ENCODE results near the gene TMEM60. TPM values are rescaled to one million over a fixed set of nuclear protein-coding genes. Genes with fewer than 3 reads are reported as not detected.

The TMEM60 gene
- total and polyA plus RNA-seq, 2 of the 13 experiments (the other 11 are each of a cell fraction or from before 2014, with no cell fraction given), result 25.6 to 27.7 TPM

GRCh38 chr7:77799078-77799964 lies 1.1 kb upstream of the TMEM60 start (continued):
- TF ChIP-seq CEBPZ (IDR thresholded peaks at IDR 0.05; ENCODE audit: low read length) (no peak), ZNF792 (CRISPR knock-in tag; IDR thresholded peaks at IDR 0.05) (peak; percentile 8; the same call in 1 of the 2 replicates), ZMYM3 (CRISPR knock-in tag; IDR thresholded peaks at IDR 0.05) (no peak), RARG (CRISPR knock-in tag; IDR thresholded peaks at IDR 0.05; ENCODE audit: low read depth) (no peak), CC2D1A (CRISPR knock-in tag; IDR thresholded peaks at IDR 0.05) (no peak), MATR3 (CRISPR knock-in tag; IDR thresholded peaks at IDR 0.05) (no peak), GRHL1 (CRISPR knock-in tag; conservative IDR thresholded peaks at IDR 0.05) (no peak), ZNF652 (CRISPR knock-in tag; IDR thresholded peaks at IDR 0.05; ENCODE audit: borderline replicate concordance, low read depth) (no peak), ZBTB44 (CRISPR knock-in tag; IDR thresholded peaks at IDR 0.05) (no peak), ZNF251 (CRISPR knock-in tag; IDR thresholded peaks at IDR 0.05) (no peak), SUZ12 (IDR thresholded peaks at IDR 0.05; ENCODE audit: low read depth, low read length) (no peak), ZNF451 (CRISPR knock-in tag; IDR thresholded peaks at IDR 0.05) (no peak; the same call in 1 of the 2 replicates), ZNF709 (CRISPR knock-in tag; IDR thresholded peaks at IDR 0.05) (peak; percentile 17), PATZ1 (CRISPR knock-in tag; IDR thresholded peaks at IDR 0.05) (no peak), PBX3 (CRISPR knock-in tag; IDR thresholded peaks at IDR 0.05; ENCODE audit: borderline replicate concordance) (no peak), GABPA (IDR thresholded peaks at IDR 0.05; ENCODE audit: low read depth, low read length) (no peak), GABPA (CRISPR knock-in tag; IDR thresholded peaks at IDR 0.05; ENCODE audit: low read depth) (no peak), ZSCAN25 (CRISPR knock-in tag; IDR thresholded peaks at IDR 0.05) (no peak), ZNF343 (CRISPR knock-in tag; IDR thresholded peaks at IDR 0.05) (no peak)

Measured in HepG2 (cell line).